Measurements from ENCODE around the gene ADAM10. TPM values are rescaled to one million over a fixed set of nuclear protein-coding genes. Genes with fewer than 3 reads are reported as not detected.
"Not testable (repeated sequence)": the region's sequence is repeated elsewhere in the genome, so short reads cannot be mapped to it uniquely, and the experiment has no call there.

ADAM10 gene
- total RNA-seq, 1 donor from 2014 or later, result 232 TPM

- no peak for DNase-seq
Measured at GRCh38 chr15:58669108-58669507, 80.4 kb downstream of the ADAM10 start.

GRCh38 chr15:58666957-58667356 is 82.5 kb downstream of the ADAM10 start:
- peak; percentile 46 for DNase-seq

- no peak for DNase-seq
Measured at GRCh38 chr15:58665672-58666071, 83.8 kb downstream of the ADAM10 start.

GRCh38 chr15:58650102-58650501 is 99.4 kb downstream of the ADAM10 start:
- DNase-seq, result no peak

- no peak for DNase-seq
Measured at GRCh38 chr15:58649175-58649574, 100.3 kb downstream of the ADAM10 start.

GRCh38 chr15:58643996-58644395 is 105.5 kb downstream of the ADAM10 start:
- no peak for DNase-seq

- DNase-seq, result no peak
Measured at GRCh38 chr15:58641660-58642059, 107.8 kb downstream of the ADAM10 start.

- no peak for DNase-seq
Measured at GRCh38 chr15:58639992-58640391, 109.5 kb downstream of the ADAM10 start.

- no peak for DNase-seq
Measured at GRCh38 chr15:58639002-58639756, 110.3 kb downstream of the ADAM10 start.

GRCh38 chr15:58632789-58633188 is 116.7 kb downstream of the ADAM10 start:
- no peak for DNase-seq

GRCh38 chr15:58631319-58631718 is 118.2 kb downstream of the ADAM10 start:
- no peak for DNase-seq

GRCh38 chr15:58629625-58630024 is 119.9 kb downstream of the ADAM10 start:
- no peak for DNase-seq

GRCh38 chr15:58628206-58628947 is 121.1 kb downstream of the ADAM10 start:
- DNase-seq, result peak; percentile 29

GRCh38 chr15:58627701-58628100 is 121.8 kb downstream of the ADAM10 start:
- peak; percentile 52 for DNase-seq

GRCh38 chr15:58627046-58627445 is 122.5 kb downstream of the ADAM10 start:
- DNase-seq, result no peak

- DNase-seq, result no peak
Measured at GRCh38 chr15:58626378-58626777, 123.1 kb downstream of the ADAM10 start.

GRCh38 chr15:58622877-58623276 is 126.6 kb downstream of the ADAM10 start:
- DNase-seq, result no peak

GRCh38 chr15:58620268-58620667 is 129.2 kb downstream of the ADAM10 start:
- DNase-seq, result not testable (repeated sequence)

- no peak for DNase-seq
Measured at GRCh38 chr15:58616171-58616570, 133.3 kb downstream of the ADAM10 start.

GRCh38 chr15:58611731-58612676 is 137.5 kb downstream of the ADAM10 start:
- no peak for DNase-seq

GRCh38 chr15:58608711-58609110 is 140.8 kb downstream of the ADAM10 start:
- DNase-seq, result no peak

- DNase-seq, result no peak
Measured at GRCh38 chr15:58608129-58608590, 141.3 kb downstream of the ADAM10 start.

GRCh38 chr15:58606577-58607080 is 142.9 kb downstream of the ADAM10 start:
- no peak for DNase-seq

All from dermis blood vessel endothelial cell (primary cell).